ENCODE measurements around the gene TRAPPC10. TPM values are rescaled to one million over a fixed set of nuclear protein-coding genes. Genes with fewer than 3 reads are reported as not detected.

Gene TRAPPC10
- polyA plus RNA-seq, 1 of the 3 experiments (the other 2 are of a cell fraction): 17.5 TPM

GRCh38 chr21:44082648-44083440, 70.7 kb downstream of the TRAPPC10 start:
- H3K27me3 ChIP-seq (ENCODE audit: insufficient read depth): no peaks in the 10 kb centered on the region
- no peak overlapping the region for H3K4me3 ChIP-seq (ENCODE audit: low read depth in 2 of 2, low read length in 1 of 2)
- peaks cover 44 to 87% of the 10 kb centered on the region in 2 experiments for H3K36me3 ChIP-seq (replicated peaks in 1 of 2; ENCODE audit: control insufficient read depth in 1 of 2, insufficient read depth in 2 of 2, low read length in 1 of 2)
- H3K9ac ChIP-seq: no peak overlapping the region
- WGBS (ENCODE audit: low lambda C conversion rate): 94% methylated on average over 22 of the region's 24 CpGs
- H3K4me2 ChIP-seq: no peak overlapping the region
- ChIA-PET CTCF (interaction anchor here (1.7 kb wide), 1 partner anchor 12 kb away, joined by 5 read pairs; no protein-coding TSS in a partner anchor), POLR2A (no interaction called here)
- no peak overlapping the region for H3K27ac ChIP-seq (ENCODE audit: low read depth in 2 of 2, low read length in 1 of 2)
- no peaks in the 10 kb centered on the region for H3K4me1 ChIP-seq (ENCODE audit: control insufficient read depth in 1 of 2, insufficient read depth in 2 of 2, low read depth in 1 of 2, low read length in 1 of 2)
- no peaks in the 10 kb centered on the region for H3K9me2 ChIP-seq
- H3K79me2 ChIP-seq (ENCODE audit: insufficient read depth): peaks cover 5% of the 10 kb centered on the region; the same call in 1 of the 2 replicates
- no peaks in the 10 kb centered on the region for H4K20me1 ChIP-seq (ENCODE audit: insufficient read depth)
- H2AFZ ChIP-seq (ENCODE audit: low read depth): no peak overlapping the region
- no peak for TF ChIP-seq MAX (IDR thresholded peaks at IDR 0.05; ENCODE audit: low read depth)
- TF ChIP-seq NFIC (IDR thresholded peaks at IDR 0.05; ENCODE audit: borderline replicate concordance): no peak
- TF ChIP-seq EZH2phosphoT487 (IDR thresholded peaks at IDR 0.05; ENCODE audit: borderline replicate concordance, low read depth): no peak
- no peak for TF ChIP-seq USF2 (IDR thresholded peaks at IDR 0.05; ENCODE audit: borderline replicate concordance, low read depth, low read length)
- no peak for TF ChIP-seq MXI1 (IDR thresholded peaks at IDR 0.05; ENCODE audit: low read depth, low read length)
- TF ChIP-seq RXRA (IDR thresholded peaks at IDR 0.05; ENCODE audit: borderline replicate concordance, low read depth): no peak
- TF ChIP-seq USF1 (IDR thresholded peaks at IDR 0.05; ENCODE audit: borderline replicate concordance, low read depth): no peak
- no peak for TF ChIP-seq IRF3 (IDR thresholded peaks at IDR 0.05; ENCODE audit: low read depth, low read length)
- TF ChIP-seq TCF12 (IDR thresholded peaks at IDR 0.05): no peak
- TF ChIP-seq TAF1 (IDR thresholded peaks at IDR 0.05; ENCODE audit: borderline replicate concordance, low read depth, low read length): no peak
- DNase-seq: no peak
- no peaks in the 10 kb centered on the region for H3K9me3 ChIP-seq
- no peaks in the 10 kb centered on the region for H3F3A ChIP-seq (replicated peaks; ENCODE audit: insufficient read depth)

GRCh38 chr21:44083631-44084291, 71.7 kb downstream of the TRAPPC10 start:
- Histone ChIP-seq H2AFZ (ENCODE audit: low read depth) (no peak overlapping the region), H3K27me3 (ENCODE audit: insufficient read depth) (no peaks in the 10 kb centered on the region), H3K27ac (ENCODE audit: low read depth in 2 of 2, low read length in 1 of 2) (no peak overlapping the region), H3K4me3 (ENCODE audit: low read depth in 2 of 2, low read length in 1 of 2) (no peak overlapping the region), H3K9me3 (no peaks in the 10 kb centered on the region), H3K4me2 (no peak overlapping the region), H4K20me1 (ENCODE audit: insufficient read depth) (no peaks in the 10 kb centered on the region), H3K79me2 (ENCODE audit: insufficient read depth) (peaks cover 5% of the 10 kb centered on the region; the same call in 1 of the 2 replicates), H3K9ac (no peak overlapping the region), H3K9me2 (no peaks in the 10 kb centered on the region), H3F3A (replicated peaks; ENCODE audit: insufficient read depth) (no peaks in the 10 kb centered on the region), H3K4me1 (ENCODE audit: control insufficient read depth in 1 of 2, insufficient read depth in 2 of 2, low read depth in 1 of 2, low read length in 1 of 2) (no peaks in the 10 kb centered on the region), H3K36me3 (replicated peaks in 1 of 2; ENCODE audit: control insufficient read depth in 1 of 2, insufficient read depth in 2 of 2, low read length in 1 of 2) (peaks cover 35 to 88% of the 10 kb centered on the region in 2 experiments)
- no peak for DNase-seq
- ChIA-PET POLR2A (no interaction called here), CTCF (interaction anchor here (1.7 kb wide), 1 partner anchor 13 kb away, joined by 5 read pairs; no protein-coding TSS in a partner anchor)
- TF ChIP-seq EZH2phosphoT487 (IDR thresholded peaks at IDR 0.05; ENCODE audit: borderline replicate concordance, low read depth) (no peak), FOXJ3 (CRISPR knock-in tag; IDR thresholded peaks at IDR 0.05) (no peak), YY1 (IDR thresholded peaks at IDR 0.05; ENCODE audit: low read depth) (no peak), FOSL2 (IDR thresholded peaks at IDR 0.05; ENCODE audit: borderline replicate concordance, low read depth) (no peak), FOXM1 (IDR thresholded peaks at IDR 0.05; ENCODE audit: low read depth) (no peak), GABPA (IDR thresholded peaks at IDR 0.05; ENCODE audit: low read depth) (no peak), TAF1 (IDR thresholded peaks at IDR 0.05; ENCODE audit: borderline replicate concordance, low read depth, low read length) (no peak), POLR2AphosphoS5 (IDR thresholded peaks at IDR 0.05; ENCODE audit: low read depth, low read length) (no peak)
- WGBS (ENCODE audit: low lambda C conversion rate): 97% methylated on average over 12 of the region's 16 CpGs
